Stimulated activated CD4-positive, alpha-beta T cell treated with anti-CD3 and anti-CD28 coated beads, TNF-alpha, amount 100 ng/mL, for 48 hours (primary cell): ENCODE data around the gene MPZ.
"Not testable (repeated sequence)": the region's sequence is repeated elsewhere in the genome, so short reads cannot be mapped to it uniquely, and the experiment has no call there.

Experiments used
- DNase-seq, 3 donors: peaks; one replicate each; pipeline ENCODE4 v3.0.0-alpha.2; 2020; ENCODE audit warnings: low read depth in 3 of 3

The MPZ gene

DNA sequence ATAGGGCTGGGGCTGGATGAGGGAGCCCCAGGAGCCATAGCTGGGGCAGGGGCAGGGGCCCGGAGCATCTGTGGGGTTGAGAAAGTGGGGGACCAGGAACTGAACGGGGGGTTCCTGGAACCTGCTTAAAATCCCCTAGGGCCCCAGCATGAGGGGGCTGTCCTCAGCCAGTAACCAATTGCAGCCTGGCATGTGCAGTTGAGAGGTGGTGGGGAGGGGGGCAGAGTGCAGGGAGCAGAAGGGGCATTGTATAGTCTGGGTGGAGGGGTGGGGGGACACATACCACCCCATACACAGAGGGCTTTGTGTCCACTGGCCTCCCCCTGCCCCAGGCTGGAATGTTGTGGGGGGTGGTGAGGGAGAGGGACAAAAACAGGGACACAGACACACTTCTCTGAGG, at the start of gene MPZ:
Gene MPZ, minus strand, starts transcription at position 101 of the 400 bp plus-strand sequence. Its CDS starts 63 bp downstream, at position 38.
- no peak for DNase-seq

DNA sequence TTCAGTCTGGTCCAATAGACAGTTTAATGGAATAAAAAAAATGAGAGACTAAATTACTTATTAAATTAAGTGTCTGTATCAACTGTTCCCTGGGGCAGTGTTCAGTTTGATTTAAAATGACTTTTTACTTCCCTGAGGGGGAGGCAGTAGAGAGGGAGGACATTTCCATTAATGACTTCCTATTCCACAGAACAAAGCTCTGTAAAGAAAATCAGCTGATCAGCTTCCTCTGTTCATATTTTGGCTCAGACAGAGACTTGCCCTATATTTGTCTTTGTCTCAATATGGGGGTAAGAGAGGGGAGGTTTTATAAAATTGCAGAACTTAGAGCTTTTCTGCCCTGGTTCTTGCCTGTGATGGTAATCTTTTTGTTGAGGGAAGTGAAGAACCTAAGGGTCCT, 49.5 kb upstream of the MPZ start:
- no peak for DNase-seq

- DNase-seq = no peak
Observed at GRCh38 chr1:161357073-161357472, 47.3 kb upstream of the MPZ start.

DNA sequence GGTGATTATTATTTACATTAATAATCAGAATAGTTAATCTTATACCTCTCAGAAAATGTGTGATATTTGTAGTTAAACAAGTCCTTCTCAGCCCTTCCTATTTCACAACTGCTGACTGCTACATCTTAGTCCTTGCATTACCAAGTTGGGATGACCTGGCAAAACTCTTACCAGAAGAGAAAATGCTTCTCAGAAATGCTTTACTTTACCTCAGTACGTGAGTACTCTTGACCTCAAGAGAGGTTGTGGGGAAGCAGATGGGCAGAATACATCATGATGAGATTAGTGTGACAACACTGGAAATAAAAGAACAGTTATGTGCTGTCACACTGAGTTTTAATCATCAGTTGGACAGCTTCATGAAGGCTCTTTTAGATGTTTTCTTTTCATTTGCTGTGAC, 41.7 kb upstream of the MPZ start:
- no peak for DNase-seq

GRCh38 chr1:161350671-161351070, 40.9 kb upstream of the MPZ start:
- DNase-seq = no peak

DNA sequence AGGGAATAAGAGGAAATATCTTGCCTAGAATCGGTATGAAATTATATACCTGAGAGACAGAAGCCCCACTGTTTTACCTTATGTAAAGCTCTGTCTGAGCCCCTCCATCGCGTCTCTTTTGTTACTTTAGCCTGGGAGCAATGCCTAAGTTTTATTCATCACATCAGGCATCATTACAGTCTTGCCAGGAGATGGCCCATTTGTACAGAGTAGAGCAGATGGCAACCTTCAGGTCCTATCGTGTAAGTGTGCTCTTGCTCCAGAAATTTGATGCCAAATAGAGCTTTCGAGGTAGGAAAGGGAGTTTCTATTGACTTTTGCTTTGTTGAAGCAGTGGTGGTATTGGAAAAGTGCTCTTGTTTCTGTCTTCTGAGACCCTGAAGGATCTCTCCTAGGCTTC, 33.1 kb upstream of the MPZ start:
- DNase-seq = no peak

DNA sequence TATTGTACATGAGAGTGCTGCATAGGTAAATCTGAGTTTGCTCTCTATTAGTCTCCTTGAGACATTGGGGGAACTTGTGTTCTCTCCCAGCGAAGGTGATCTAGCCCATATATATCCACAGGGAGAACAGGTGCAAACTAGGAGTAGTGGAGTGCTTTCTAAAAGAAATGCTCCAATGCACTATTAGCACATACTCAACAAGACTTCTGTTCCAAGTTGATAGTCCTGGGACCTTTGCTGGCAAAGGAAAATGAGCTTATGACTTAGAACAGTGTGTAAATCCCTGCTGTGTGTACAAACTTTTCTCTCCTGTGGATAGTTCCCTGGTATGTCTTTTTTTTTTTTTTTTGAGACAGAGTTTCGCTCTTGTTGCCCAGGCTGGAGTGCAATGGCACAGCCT, 32.4 kb upstream of the MPZ start:
- no peak for DNase-seq

DNA sequence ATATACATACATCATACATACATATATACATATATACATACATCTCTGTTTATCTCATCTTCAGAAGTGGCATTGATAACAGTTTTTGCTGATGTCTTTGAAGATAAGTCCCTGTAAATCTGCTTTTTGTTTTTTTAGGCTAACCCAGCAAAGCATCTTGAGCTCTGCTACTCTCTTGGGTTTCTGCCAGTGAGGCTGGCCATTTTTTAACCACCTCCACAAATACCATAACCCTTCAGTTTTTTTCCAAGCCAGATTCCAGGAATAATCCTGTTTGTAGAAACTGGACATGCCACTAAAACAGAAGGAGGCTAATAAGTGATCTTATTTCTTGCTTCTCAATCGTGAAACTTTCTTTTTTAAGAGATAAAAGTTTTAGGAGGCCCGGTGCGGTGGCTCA, 26.0 kb upstream of the MPZ start:
- DNase-seq = no peak

GRCh38 chr1:161333166-161333565, 23.4 kb upstream of the MPZ start:
- DNase-seq = no peak

GRCh38 chr1:161330346-161330745, 20.6 kb upstream of the MPZ start:
- DNase-seq = no peak

GRCh38 chr1:161324020-161324419, 14.3 kb upstream of the MPZ start:
- DNase-seq = no peak

GRCh38 chr1:161315841-161316674, 6.3 kb upstream of the MPZ start:
- DNase-seq = not testable (repeated sequence)

DNA sequence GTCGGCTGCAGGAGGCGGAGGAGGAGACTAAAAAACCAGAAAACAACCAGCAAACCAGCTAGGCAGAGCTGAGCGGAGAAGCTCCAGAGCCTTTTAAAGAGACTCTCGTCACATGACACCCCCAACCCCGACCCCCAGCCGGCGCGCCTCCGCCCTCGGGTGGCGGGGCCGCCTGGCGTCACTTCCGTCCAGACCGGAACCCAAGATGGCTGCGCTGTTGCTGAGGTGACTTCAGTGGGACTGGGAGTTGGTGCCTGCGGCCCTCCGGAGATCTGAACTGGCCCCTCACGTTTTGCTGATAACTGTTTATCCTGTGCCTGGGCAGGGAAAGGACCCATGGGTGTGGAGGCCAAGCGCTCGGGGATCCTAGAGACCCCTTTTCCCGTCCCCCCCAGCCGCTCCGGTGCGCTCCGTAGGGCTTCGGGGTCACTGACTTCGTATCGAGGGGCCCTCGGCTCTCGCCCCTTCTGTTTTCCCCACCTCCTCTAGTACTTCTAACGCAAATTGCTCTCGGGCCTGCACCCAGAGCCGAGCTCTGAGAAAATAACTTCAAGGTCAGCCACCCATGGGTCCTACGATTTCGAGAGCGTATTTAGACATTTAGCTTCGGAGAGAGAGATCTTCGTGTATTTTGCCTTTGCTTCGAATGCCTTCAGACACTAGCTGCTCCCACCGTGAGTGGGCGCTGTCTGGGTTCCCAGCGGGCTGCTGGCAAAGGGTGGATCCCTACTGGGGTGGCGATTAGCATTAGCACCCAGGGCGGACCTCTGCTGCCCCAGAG, 4.6 kb upstream of the MPZ start, which contains the start of gene SDHC:
Gene SDHC, plus strand, starts transcription at position 181 of the 781 bp plus-strand sequence. Its CDS starts 25 bp downstream, at position 206.
- DNase-seq = peak; percentile 70 to 80 (median 76)

DNA sequence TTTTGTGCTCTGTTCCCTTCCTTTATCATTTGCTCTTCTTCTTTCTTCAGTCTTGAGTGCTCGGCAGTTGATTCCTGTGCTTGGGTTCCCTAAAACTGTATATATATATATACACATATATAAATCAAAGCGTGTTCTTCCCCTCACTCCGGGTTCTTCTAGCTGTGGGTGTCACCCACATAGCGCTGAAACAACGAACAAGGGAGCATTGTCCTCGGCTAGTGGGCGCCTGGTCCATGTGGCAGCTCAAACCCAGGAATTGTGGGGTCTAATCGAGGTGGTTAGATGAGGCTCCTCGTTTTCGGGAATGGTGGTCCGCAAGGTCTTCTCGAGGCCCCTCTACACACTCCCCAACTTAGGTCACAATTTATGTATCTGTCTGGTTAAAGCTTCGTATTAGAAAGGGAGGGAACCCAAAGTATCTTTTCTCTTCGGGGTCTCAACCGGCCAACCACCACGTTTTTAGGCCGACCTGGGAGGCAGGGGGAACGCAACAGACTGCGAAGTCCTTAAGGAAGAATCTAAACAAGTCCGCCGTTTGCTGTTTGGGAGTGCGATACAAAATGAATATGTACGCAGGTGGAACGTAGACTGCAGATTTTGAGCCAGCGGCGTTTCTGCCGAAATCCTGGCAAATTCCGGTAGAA, 3.9 kb upstream of the MPZ start:
- no peak for DNase-seq

DNA sequence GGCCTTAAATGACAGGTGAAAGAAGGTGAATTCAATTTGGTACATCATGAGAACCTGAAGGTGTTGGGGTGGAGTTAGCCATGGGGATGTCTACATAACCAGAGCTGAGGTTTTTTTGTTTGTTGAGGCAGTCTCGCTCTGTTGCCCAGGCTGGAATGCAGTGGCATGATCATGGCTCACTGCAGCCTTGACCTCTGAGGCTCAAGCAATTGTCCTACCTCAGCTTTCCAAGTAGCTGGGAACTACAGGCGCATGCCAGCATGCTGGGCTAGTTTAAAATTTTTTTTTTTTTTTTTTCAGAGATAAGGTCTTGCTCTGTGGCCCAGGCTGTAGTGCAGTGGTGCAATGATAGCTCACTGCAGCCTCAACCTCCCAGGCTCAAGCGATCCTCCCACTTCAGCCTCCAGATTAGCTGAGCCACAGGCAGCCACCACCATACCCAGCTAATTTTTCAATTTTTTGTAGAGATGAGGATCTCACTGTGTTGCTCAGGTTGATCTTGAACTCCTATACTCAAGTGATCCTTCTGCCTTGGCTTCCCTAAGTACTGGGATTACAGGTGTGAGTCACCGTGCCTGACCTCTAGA, 1.9 kb upstream of the MPZ start:
- DNase-seq = no peak

- no peak for DNase-seq
Observed at GRCh38 chr1:161307892-161308638, 1.7 kb downstream of the MPZ start.

DNA sequence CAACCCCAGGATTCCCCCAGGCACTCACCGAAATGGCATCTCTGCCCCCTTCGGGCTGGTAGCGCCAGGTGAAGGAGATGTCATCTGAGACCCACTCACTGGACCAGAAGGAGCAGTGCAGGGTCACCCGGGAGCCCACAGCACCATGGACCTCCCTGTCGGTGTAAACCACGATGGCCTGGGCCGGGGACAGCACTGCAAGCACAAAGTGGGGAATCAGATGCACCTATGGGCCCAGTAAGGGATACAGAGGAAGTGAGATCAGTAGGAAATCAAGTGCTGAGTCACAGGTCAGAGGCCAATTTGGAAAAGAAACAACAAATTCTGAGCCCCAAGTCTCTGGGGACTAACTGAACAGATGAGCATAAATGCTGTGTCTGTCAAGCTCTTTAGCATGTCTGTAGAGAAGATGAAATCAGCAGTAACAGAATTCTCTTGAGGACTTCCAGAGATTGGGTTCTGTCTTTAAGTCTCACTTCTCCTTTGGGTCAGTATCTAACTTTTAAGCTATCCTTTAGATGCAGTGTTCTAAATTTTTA, 2.5 kb downstream of the MPZ start:
- no peak for DNase-seq

- DNase-seq = peak; percentile 44 to 82 (median 71)
Observed at GRCh38 chr1:161305867-161306519, 3.8 kb downstream of the MPZ start.

GRCh38 chr1:161304927-161305866, 4.6 kb downstream of the MPZ start:
- DNase-seq = no peak
